ENCODE data around the gene TNFRSF12A.
A peak's percentile ranks its signal among the peaks of the same experiment; 100 is the strongest.

Gene TNFRSF12A

GRCh38 chr16:3012828-3013420 is 7.2 kb upstream of the TNFRSF12A start, which contains the start of gene CLDN9:
Gene CLDN9, plus strand, starts transcription at chr16:3012923. Its CDS starts 440 bp downstream, at chr16:3013363.
- DNase-seq = no peak

DNA sequence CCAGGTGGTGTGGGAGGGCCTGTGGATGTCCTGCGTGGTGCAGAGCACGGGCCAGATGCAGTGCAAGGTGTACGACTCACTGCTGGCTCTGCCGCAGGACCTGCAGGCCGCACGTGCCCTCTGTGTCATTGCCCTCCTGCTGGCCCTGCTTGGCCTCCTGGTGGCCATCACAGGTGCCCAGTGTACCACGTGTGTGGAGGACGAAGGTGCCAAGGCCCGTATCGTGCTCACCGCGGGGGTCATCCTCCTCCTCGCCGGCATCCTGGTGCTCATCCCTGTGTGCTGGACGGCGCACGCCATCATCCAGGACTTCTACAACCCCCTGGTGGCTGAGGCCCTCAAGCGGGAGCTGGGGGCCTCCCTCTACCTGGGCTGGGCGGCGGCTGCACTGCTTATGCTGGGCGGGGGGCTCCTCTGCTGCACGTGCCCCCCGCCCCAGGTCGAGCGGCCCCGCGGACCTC is 6.6 kb upstream of the TNFRSF12A start:
- no peak for DNase-seq

DNA sequence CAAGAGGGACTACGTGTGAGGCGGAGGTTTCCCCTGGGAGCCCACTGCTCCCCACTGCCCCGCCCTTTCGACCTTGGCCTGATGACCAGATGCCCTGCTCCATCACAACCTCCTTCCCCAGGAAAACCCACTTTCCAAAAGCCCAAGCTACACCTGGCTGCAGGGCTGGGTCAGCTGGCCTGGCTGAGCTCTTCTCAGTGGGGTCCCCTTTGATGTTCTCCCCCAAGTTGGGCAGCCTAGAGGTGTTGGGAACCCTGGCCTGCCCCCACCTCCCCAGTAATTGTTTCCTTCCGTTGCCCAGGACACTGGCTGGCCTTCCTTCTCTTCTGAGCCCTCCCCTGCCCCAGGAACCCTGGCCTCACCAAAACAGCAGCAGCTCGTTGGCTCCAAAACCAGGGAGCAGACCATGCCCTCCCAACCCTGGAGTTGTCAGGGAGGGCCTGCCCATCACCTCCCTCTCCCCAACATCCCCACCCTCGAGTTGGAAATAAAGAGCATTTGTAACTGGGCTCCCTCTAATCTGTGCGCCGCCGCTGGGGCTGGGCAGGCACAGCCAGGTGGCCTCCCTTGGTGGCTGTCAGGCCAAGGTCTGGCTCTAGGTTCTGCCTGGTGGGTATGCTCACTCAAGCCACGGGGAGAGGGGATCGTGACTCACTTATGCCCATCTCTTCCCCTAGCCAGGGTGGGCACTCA is 6.0 kb upstream of the TNFRSF12A start:
- no peak for DNase-seq

DNA sequence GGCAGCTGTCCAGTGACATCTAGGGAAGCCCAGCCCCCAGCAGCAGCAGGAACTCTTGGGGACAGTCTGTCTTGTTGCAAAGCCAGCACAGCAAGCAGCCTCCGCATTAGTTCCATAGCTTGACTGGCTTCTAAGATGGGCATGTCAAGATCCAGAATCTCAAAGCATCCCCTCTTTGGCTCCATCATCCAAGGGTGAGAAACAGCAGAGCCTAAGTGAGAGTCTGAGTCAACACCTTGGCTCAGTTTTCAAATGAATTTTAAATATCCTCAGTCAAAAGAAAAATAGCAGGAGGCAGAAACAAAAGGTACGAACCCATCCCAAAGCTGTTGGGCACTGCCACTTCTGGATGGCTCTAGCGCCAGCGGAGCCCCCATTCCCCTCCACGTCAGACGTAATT is 5.2 kb upstream of the TNFRSF12A start:
- no peak for DNase-seq

DNA sequence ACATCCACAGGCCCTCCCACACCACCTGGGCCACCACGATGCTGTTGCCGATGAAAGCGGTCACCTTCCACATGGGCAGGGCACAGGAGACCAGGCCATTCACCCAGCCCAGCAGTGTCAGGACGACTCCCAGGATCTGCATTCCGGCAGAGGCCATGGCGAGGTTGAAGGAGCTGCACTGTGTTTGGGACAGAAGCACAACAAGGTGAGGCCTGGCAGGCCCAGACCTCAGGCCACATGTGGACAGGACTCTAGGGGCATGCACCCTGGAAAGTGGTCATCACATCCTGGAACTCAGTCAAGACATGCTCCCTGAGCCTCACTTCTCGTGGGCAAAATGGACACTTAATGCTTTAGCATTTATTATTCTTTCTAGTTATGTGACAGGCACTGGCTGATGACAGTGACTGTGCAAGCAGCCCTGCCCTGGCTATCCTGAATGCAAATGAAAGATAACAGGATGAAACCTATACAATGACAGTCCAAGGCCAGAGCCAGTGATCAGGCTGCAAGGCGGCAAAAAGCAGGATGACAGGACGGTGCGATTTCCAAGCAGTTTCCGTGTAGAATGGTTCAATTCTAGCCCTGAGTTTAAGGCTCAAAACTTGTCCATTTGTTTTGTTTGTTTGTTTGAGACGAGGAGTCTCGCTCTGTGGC is 4.2 kb upstream of the TNFRSF12A start:
- DNase-seq = no peak

GRCh38 chr16:3017344-3017743 is 2.8 kb upstream of the TNFRSF12A start:
- DNase-seq = no peak

DNA sequence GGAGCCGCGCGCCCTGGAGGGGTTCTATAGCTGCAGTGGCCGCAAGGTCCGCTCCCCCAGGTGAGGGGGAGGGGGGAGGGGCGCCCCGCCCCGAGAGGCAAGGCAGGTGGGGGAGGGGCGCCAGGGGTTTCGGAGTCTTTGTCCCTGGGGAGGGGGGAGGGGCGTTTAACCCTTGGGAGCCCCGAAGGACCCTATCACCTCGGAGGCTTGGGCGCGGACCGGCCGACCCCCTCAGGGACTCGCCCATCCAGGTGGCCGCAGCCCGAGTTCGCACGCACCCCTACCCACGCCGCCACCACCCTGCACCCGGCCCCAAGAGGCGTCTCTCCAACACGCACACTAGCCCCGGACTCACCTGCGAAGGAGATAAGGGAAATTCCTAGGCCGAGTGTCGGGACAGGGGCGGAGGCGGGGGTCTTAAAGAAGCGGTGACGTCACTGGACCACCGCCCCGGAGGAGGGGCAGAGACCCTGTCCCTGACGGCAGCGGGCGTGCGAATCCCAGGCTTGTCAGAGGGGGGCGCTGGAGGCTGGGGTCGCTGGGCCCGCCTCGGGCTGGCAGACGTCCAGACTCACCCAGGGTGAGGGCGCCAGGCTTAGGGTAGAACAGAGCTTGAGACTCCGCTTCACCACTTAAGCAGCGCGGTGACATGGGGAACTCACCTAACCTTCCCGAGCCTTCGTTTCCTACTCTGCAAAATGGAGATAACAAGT is 2.2 kb upstream of the TNFRSF12A start, which contains the start of gene CLDN6:
Gene CLDN6 (minus strand): TSS at position 390 of the 713 bp plus-strand sequence. CDS start 2,162 bp downstream, outside the sequence.
- DNase-seq = no peak

GRCh38 chr16:3019594-3020246 is 448 bp upstream of the TNFRSF12A start:
- DNase-seq = no peak

- DNase-seq = peak; percentile 48
Measured at GRCh38 chr16:3020604-3021448, 658 bp downstream of the TNFRSF12A start.

DNA sequence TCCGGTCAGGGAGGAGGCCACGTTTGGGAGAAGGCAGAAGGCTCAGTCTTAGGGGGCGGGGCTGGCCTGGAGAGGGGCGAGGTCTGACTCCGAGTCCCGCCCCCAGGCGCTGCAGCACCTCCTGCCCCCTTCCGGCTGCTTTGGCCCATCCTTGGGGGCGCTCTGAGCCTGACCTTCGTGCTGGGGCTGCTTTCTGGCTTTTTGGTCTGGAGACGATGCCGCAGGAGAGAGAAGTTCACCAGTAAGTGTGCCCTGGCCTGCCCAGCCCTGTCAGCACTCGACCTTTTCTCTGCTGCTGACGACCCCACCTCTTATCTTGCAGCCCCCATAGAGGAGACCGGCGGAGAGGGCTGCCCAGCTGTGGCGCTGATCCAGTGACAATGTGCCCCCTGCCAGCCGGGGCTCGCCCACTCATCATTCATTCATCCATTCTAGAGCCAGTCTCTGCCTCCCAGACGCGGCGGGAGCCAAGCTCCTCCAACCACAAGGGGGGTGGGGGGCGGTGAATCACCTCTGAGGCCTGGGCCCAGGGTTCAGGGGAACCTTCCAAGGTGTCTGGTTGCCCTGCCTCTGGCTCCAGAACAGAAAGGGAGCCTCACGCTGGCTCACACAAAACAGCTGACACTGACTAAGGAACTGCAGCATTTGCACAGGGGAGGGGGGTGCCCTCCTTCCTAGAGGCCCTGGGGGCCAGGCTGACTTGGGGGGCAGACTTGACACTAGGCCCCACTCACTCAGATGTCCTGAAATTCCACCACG is 1.5 kb downstream of the TNFRSF12A start:
- DNase-seq = peak; percentile 55

- DNase-seq = peak; percentile 50
Measured at GRCh38 chr16:3022208-3022683, 2.1 kb downstream of the TNFRSF12A start.

DNA sequence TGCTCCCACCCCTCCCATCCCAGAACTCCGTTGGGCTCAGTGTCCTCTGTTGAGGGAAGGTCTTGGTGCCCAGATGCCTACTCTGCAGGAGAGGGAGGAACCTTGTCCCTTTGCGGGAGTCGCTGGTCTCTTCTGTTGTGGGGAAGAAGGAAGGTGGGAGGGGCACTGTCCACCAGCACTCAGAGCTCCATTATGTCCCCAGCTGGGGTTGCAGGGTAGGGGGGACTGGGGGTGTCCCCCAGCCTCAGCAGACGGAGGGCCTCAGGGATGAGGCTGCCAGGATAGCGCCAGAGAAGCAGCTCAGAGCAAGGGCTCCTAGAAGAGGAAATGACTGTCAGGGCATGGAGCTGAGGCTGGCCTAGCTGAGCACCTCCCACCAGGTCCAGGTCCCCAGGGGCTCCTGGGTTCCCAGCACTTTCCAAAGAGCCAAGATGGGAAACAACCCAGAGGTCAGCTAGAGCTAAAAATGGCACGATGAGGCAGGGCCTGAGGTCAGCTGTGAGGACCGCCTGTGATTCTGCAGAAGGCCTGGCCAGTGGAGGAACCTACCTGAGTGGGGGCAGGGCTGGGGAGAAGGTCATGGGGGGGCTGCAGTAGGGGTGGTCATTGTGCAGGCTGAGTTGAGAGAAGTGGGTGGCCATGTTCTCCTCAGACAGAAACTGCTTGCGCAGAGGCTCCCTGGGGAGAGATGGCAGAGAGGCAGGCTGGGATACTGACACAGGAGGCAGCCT is 2.7 kb downstream of the TNFRSF12A start:
- no peak for DNase-seq

DNA sequence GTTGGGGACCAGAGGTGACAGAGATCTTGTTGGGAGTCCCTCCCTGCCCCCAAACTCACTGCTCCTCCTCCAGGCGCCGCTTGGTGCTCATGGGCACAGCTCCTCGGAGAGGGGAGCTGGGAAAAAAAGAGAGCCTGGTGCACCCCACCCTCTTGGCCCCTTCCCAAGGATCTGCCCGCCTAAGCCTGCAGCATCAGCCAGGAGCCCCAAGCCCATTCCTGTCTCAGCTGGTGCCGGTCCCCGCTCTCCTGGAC is 3.2 kb downstream of the TNFRSF12A start:
- no peak for DNase-seq

DNA sequence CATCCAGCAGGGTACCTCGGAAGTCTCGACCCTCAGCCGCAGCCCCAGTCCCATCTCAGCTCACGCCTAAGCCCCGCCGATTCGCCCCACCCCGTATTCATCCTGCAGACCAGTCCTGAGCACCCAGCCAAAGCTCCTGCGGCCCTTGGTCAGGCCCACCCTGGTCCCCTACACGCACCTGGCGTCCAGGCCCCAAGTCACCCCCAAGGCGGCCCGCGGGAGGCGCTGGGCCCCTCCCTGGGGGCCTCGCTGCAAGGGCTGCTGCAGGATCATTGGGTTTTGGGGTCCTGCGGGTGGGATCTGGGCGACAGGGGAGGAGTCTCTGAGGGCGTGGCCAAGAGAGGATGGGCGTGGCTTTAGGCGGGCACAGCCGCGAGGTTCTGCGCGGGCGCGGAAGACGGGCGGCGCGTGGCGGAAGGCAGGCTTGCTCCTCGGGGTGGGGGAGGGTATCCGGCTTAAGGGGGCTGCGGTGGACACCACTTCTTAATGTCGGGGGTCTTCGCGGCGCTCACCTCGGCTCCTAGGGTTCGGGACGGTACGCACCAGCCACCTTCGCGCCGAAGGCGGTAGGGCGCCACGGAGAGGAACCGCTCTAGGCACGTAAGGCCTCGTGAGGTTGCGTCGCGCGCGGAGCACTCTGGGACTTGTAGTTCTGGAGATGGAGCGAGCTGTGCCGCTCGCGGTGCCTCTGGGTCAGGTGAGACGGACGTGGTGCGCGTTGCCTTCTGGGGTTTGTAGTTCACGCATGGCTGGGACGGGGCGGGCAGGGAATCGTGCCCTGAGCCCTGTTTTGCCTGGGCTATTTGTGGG is 3.7 kb downstream of the TNFRSF12A start, which contains the start of the genes HCFC1R1 and THOC6:
Gene HCFC1R1 (minus strand): TSS at position 274 of the 810 bp plus-strand sequence. CDS start 1 bp downstream, at position 273.
Gene THOC6 (plus strand): TSS at position 367 of the 810 bp plus-strand sequence. CDS start 292 bp downstream, at position 659.
- DNase-seq = peak; percentile 93

- no peak for DNase-seq
Measured at GRCh38 chr16:3025032-3026002, 5.1 kb downstream of the TNFRSF12A start.

- no peak for DNase-seq
Measured at GRCh38 chr16:3026003-3026378, 5.8 kb downstream of the TNFRSF12A start.

- DNase-seq = no peak
Measured at GRCh38 chr16:3026609-3027488, 6.7 kb downstream of the TNFRSF12A start.
